ENCODE data around the gene CBLB. TPM values are rescaled to one million over a fixed set of nuclear protein-coding genes. Genes with fewer than 3 reads are reported as not detected.

CBLB gene
- total RNA-seq, 1 donor from 2014 or later, result 38.6 TPM

DNA sequence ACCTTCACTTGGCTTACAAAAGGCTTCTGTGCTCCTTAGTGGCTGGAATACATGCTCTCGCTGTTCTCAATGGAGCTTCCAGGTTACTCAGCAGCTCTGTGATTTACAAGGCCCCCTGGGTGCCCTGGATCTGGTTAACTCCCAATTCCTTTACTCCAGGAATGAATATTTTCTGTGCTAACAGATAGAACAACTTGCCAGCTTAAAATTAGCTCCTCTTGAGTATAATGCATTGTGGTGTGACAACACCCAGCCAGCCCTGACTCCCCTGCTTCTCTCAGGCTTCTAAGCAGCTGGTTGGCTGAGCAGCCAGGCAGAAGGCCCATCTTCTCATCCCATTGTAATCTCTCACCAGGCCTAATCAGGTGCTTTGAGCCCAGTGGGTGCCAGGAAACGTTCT is 255.7 kb downstream of the CBLB start:
- intact Hi-C loops (cut with DNase I), result no loop called here
- no peak for DNase-seq (ENCODE audit: low spot score)

GRCh38 chr3:105611304-105612192 is 257.3 kb downstream of the CBLB start:
- DNase-seq (ENCODE audit: low spot score), result no peak
- intact Hi-C loops (cut with DNase I), result no loop called here

- intact Hi-C loops (cut with DNase I), result no loop called here
- DNase-seq (ENCODE audit: low spot score), result no peak
Observed at GRCh38 chr3:105610473-105610872, 258.3 kb downstream of the CBLB start.

GRCh38 chr3:105608623-105609022 is 260.2 kb downstream of the CBLB start:
- DNase-seq (ENCODE audit: low spot score), result no peak

GRCh38 chr3:105606016-105606415 is 262.8 kb downstream of the CBLB start:
- DNase-seq (ENCODE audit: low spot score), result no peak
- intact Hi-C loops (cut with DNase I), result no loop called here

More at GRCh38 chr3:105608623-105609022, 260.2 kb downstream of the CBLB start:
- intact Hi-C loops (cut with DNase I), result no loop called here
